CD14-positive monocyte (primary cell): ENCODE results near the gene SLC38A10. TPM values are rescaled to one million over a fixed set of nuclear protein-coding genes. Genes with fewer than 3 reads are reported as not detected.

Source experiments
- DNase-seq, 3 donors: peaks; one replicate each; pipeline ENCODE4 v3.0.0-alpha.2; 2011 to 2022
- H2AFZ ChIP-seq: 2 replicates; pipeline ENCODE4 v1.6.0; 2012; ENCODE audit warnings: mild to moderate bottlenecking, low read depth, low read length, inconsistent platforms; ENCODE audit not compliant: insufficient read depth, poor library complexity, severe bottlenecking
- H3K27ac ChIP-seq, 2 donors: 1 replicate in 1 of 2; 2 replicates in 1 of 2; pipeline ENCODE4 v1.5.1; 2012 to 2013; ENCODE audit warnings: low read length in 2 of 2, control low read depth in 1 of 2, inconsistent platforms in 1 of 2, low read depth in 1 of 2, mild to moderate bottlenecking in 1 of 2
- H3K27me3 ChIP-seq, 2 donors: one replicate each; pipeline versions ENCODE4 v1.6.0 to v1.6.1; 2011 to 2013; ENCODE audit warnings: low read length in 2 of 2; ENCODE audit not compliant: control insufficient read depth in 2 of 2, insufficient read depth in 2 of 2
- H3K36me3 ChIP-seq, 2 donors: replicated peaks in 1 of 2; 1 replicate in 1 of 2; 2 replicates in 1 of 2; pipeline versions ENCODE4 v1.5.1 to v1.6.1; 2012 to 2013; ENCODE audit warnings: low read length in 2 of 2, control low read depth in 1 of 2, inconsistent platforms in 1 of 2, mild to moderate bottlenecking in 1 of 2; ENCODE audit not compliant: insufficient read depth in 2 of 2, control insufficient read depth in 1 of 2
- H3K4me1 ChIP-seq, 2 donors: 1 replicate in 1 of 2; 2 replicates in 1 of 2; pipeline versions ENCODE4 v1.5.1 to v1.6.1; 2012 to 2013; ENCODE audit warnings: low read length in 2 of 2, control low read depth in 1 of 2, inconsistent platforms in 1 of 2, mild to moderate bottlenecking in 1 of 2, moderate library complexity in 1 of 2; ENCODE audit not compliant: insufficient read depth in 2 of 2, control insufficient read depth in 1 of 2
- H3K4me2 ChIP-seq: replicated peaks from 2 replicates; pipeline ENCODE3; 2012; ENCODE audit warnings: low read length, moderate library complexity, mild to moderate bottlenecking; ENCODE audit not compliant: poor library complexity, severe bottlenecking; ENCODE audit errors: extremely low read depth
- H3K4me3 ChIP-seq, 3 experiments: fragments of 200-600 bp in 1 of 3; sonication (generic) in 1 of 3; replicated peaks in 1 of 3; 1 replicate in 2 of 3; 2 replicates in 1 of 3; pipeline ENCODE4 v1.5.1; 2011 to 2013; ENCODE audit warnings: low read length in 3 of 3, mild to moderate bottlenecking in 3 of 3, control low read depth in 2 of 3, low read depth in 2 of 3, inconsistent platforms in 1 of 3, moderate library complexity in 1 of 3
- H3K79me2 ChIP-seq: 2 replicates; pipeline ENCODE4 v1.6.0; 2012; ENCODE audit warnings: mild to moderate bottlenecking, control low read depth, inconsistent platforms, low read length, moderate library complexity; ENCODE audit not compliant: insufficient read depth
- H3K9ac ChIP-seq: 2 replicates; pipeline ENCODE4 v1.6.0; 2017; ENCODE audit warnings: low read length, mild to moderate bottlenecking; ENCODE audit not compliant: insufficient read depth, poor library complexity, severe bottlenecking
- H3K9me3 ChIP-seq, 2 donors: replicated peaks in 1 of 2; 1 replicate in 1 of 2; 2 replicates in 1 of 2; pipeline versions ENCODE4 v1.5.1 to v1.6.1; 2012 to 2013; ENCODE audit warnings: low read length in 2 of 2, control low read depth in 1 of 2; ENCODE audit not compliant: control insufficient read depth in 1 of 2, insufficient read depth in 1 of 2
- H4K20me1 ChIP-seq: 2 replicates; pipeline ENCODE4 v1.6.0; 2012; ENCODE audit warnings: mild to moderate bottlenecking, low read length, control low read depth, moderate library complexity; ENCODE audit not compliant: insufficient read depth
- H3K27ac Mint-ChIP-seq, 7 donors: one replicate each; pipeline ENCODE4 v1.8.0; 2020; ENCODE audit warnings: mild to moderate bottlenecking in 7 of 7, mixed read lengths in 7 of 7, moderate library complexity in 6 of 7, inconsistent platforms in 2 of 7
- H3K27me3 Mint-ChIP-seq, 3 donors: one replicate each; pipeline ENCODE4 v1.8.0; 2021 to 2022; ENCODE audit warnings: low read depth in 3 of 3, mild to moderate bottlenecking in 3 of 3, mixed read lengths in 3 of 3, moderate library complexity in 3 of 3, inconsistent platforms in 1 of 3
- H3K36me3 Mint-ChIP-seq, 2 donors: one replicate each; pipeline ENCODE4 v1.8.0; 2020; ENCODE audit warnings: mixed read lengths in 2 of 2, inconsistent platforms in 1 of 2, mild to moderate bottlenecking in 1 of 2
- H3K4me1 Mint-ChIP-seq: one replicate; pipeline ENCODE4 v1.8.0; 2020; ENCODE audit warnings: mild to moderate bottlenecking, mixed read lengths
- H3K4me3 Mint-ChIP-seq, 2 donors: one replicate each; pipeline ENCODE4 v1.8.0; 2020; ENCODE audit warnings: mild to moderate bottlenecking in 2 of 2, mixed read lengths in 2 of 2, moderate library complexity in 1 of 2
- H3K9me3 Mint-ChIP-seq, 7 donors: one replicate each; pipeline ENCODE4 v1.8.0; 2020 to 2022; ENCODE audit warnings: mixed read lengths in 7 of 7, mild to moderate bottlenecking in 6 of 7, moderate library complexity in 6 of 7, inconsistent platforms in 2 of 7
- WGBS: methylation state at CpG from one replicate; pipeline ENCODE4 v1.1.5; 2013; ENCODE audit warnings: missing lambda C conversion rate; ENCODE audit not compliant: insufficient coverage; 5-methylcytosine and 5-hydroxymethylcytosine counted together
- intact Hi-C, 2 donors: fragments of 100-400 bp; cut with micrococcal nuclease; formaldehyde crosslinking; loops; one replicate each; pipeline versions ENCODE4 v1.15.0 to v1.15.1; 2023
- polyA plus RNA-seq, 3 donors: library from polyadenylated mRNA; depleted of rRNA in 1 of 3; unstranded in 2 of 3; stranded (reverse) in 1 of 3; fragments of 300-500 nt in 2 of 3; fragments of >200 nt in 1 of 3; fragmentation: Illumina TruSeq in 2 of 3; gene quantifications; 1 replicate in 2 of 3; 2 replicates in 1 of 3; pipeline ENCODE4 v1.2.3, GENCODE V29; 2012 to 2021
- TF ChIP-seq, protein P1 (sequence below): fragments of 200-600 bp; IDR thresholded peaks from one replicate; pipeline ENCODE4 v1.8.0; 2022; ENCODE audit warnings: antibody characterized with exemption, mild to moderate bottlenecking

SLC38A10 gene
- polyA plus RNA-seq, 3 donors, result 50.8 to 76.1 (median 68.4) TPM

DNA sequence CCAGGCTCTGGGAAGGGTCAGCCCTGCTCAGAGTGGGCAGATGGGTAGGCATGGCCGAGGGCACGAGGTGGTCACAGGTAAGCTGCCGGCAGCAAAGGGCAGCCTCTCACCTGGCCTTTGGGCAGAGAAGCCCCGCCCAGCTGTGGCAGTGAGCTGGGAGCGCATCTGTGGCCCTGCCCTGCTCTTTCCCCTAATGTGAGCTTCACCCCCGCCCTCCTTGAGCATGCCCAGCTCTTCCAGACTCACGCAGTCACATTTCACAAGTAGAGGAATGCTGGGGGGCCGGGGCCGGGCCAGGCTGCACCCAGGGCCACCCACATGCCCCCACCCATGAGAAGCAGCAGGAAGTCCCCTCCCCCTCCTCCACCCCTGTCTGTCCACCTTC is 40.7 kb upstream of the SLC38A10 start:
- Histone ChIP-seq H3K27ac (no peak overlapping the region), H3K36me3 (no peaks in the 10 kb centered on the region), H3K27me3 (peaks cover 0 to 5% of the 10 kb centered on the region in 2 donors), H3K9ac (no peak overlapping the region), H3K4me2 (no peak overlapping the region), H3K4me3 (no peak overlapping the region), H2AFZ (no peak overlapping the region), H3K79me2 (peaks cover 17% of the 10 kb centered on the region), H3K4me1 (peaks cover 26 to 44% of the 10 kb centered on the region in 2 donors), H4K20me1 (peaks cover 26% of the 10 kb centered on the region), H3K9me3 (no peaks in the 10 kb centered on the region)
- Mint-ChIP-seq H3K27me3 (peaks cover 10 to 37% (median 27%) of the 10 kb centered on the region in 3 donors), H3K36me3 (peaks cover 2 to 6% of the 10 kb centered on the region in 2 donors), H3K4me1 (peaks cover 37% of the 10 kb centered on the region), H3K4me3 (no peak overlapping the region), H3K27ac (no peak overlapping the region), H3K9me3 (peaks cover 0 to 3% (median 0%) of the 10 kb centered on the region in 7 donors)
- WGBS, result 95% methylated on average over 9 of the region's 9 CpGs
- intact Hi-C loops, result no loop called here
- no peak for DNase-seq
- TF ChIP-seq, protein P1, sequence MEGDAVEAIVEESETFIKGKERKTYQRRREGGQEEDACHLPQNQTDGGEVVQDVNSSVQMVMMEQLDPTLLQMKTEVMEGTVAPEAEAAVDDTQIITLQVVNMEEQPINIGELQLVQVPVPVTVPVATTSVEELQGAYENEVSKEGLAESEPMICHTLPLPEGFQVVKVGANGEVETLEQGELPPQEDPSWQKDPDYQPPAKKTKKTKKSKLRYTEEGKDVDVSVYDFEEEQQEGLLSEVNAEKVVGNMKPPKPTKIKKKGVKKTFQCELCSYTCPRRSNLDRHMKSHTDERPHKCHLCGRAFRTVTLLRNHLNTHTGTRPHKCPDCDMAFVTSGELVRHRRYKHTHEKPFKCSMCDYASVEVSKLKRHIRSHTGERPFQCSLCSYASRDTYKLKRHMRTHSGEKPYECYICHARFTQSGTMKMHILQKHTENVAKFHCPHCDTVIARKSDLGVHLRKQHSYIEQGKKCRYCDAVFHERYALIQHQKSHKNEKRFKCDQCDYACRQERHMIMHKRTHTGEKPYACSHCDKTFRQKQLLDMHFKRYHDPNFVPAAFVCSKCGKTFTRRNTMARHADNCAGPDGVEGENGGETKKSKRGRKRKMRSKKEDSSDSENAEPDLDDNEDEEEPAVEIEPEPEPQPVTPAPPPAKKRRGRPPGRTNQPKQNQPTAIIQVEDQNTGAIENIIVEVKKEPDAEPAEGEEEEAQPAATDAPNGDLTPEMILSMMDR, result no peak

DNA sequence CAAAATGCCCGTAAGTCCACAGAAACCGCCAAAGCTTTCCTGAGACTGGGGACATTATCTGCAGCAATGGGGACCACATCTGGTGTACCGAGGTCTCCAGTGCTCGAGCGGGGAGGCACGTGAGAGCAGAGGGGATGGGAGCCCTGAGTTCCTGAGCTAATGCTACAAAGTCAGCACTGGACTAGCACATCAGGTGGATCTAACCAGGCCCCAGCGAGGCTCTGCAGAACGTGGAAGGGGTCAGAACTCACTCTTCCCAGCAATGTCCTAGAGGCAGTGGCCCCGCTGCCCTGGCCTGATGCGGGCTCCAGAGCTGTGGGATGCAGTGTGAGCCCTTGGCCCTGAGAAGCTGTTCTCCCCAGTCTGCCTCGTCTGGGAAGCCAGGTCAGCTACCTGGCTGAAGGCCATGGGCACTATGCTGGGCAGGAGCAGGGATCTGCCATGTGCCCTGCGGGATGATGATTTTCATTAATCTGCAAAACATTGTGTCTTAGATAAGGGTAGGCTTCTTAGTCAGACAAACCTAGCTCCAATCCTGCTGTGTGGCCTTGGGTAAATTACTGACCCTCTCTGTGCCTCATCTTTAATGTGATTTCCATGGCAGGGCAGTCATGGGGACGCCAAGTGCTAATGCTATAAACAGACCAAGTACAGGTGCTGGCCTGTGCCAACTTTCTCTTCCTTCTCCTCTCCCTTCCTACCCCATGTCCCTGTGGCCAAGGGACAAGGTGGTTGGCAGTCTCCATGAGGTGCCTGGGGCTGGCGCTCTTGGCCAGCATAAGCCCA is 40.1 kb upstream of the SLC38A10 start:
- no peak overlapping the region for H3K4me2 ChIP-seq
- Mint-ChIP-seq H3K9me3 (peaks cover 0 to 2% (median 0%) of the 10 kb centered on the region in 7 donors), H3K27me3 (peaks cover 6 to 31% (median 23%) of the 10 kb centered on the region in 3 donors), H3K4me3 (no peak overlapping the region), H3K4me1 (peaks cover 38% of the 10 kb centered on the region), H3K27ac (no peak overlapping the region), H3K36me3 (peaks cover 2% of the 10 kb centered on the region in 2 donors)
- no peak overlapping the region for H3K4me3 ChIP-seq
- intact Hi-C loops, result no loop called here
- no peaks in the 10 kb centered on the region for H3K9me3 ChIP-seq
- 92% methylated on average over 13 of the region's 14 CpGs for WGBS
- peaks cover 12% of the 10 kb centered on the region for H3K79me2 ChIP-seq
- no peak for DNase-seq
- no peak overlapping the region for H2AFZ ChIP-seq
- H3K27ac ChIP-seq, result no peak overlapping the region
- H3K27me3 ChIP-seq, result no peaks in the 10 kb centered on the region
- peaks cover 27 to 44% of the 10 kb centered on the region in 2 donors for H3K4me1 ChIP-seq
- H3K36me3 ChIP-seq, result no peaks in the 10 kb centered on the region
- H3K9ac ChIP-seq, result no peak overlapping the region
- H4K20me1 ChIP-seq, result peaks cover 21% of the 10 kb centered on the region
- TF ChIP-seq, protein P1, result no peak
